ENCODE data around the gene TRPV2. TPM values are rescaled to one million over a fixed set of nuclear protein-coding genes. Genes with fewer than 3 reads are reported as not detected.
"Not testable (repeated sequence)": the region's sequence is repeated elsewhere in the genome, so short reads cannot be mapped to it uniquely, and the experiment has no call there.

Gene TRPV2
- polyA plus RNA-seq, 1 donor: 5.9 TPM

- H3K9me3 ChIP-seq (ENCODE audit: control insufficient read depth, low read depth, low read length): no peaks in the 10 kb centered on the region
These were observed 22.8 kb downstream of the TRPV2 start for GRCh38 chr17:16438173-16438556.

GRCh38 chr17:16438557-16439302 lies 23.4 kb downstream of the TRPV2 start:
- Histone ChIP-seq H3K27me3 (ENCODE audit: control insufficient read depth, insufficient read depth, low read length) (no peaks in the 10 kb centered on the region), H3K36me3 (ENCODE audit: control insufficient read depth, insufficient read depth, low read length) (peaks cover 36% of the 10 kb centered on the region), H3K27ac (ENCODE audit: low read length) (peak overlapping the region; percentile 93), H3K4me3 (ENCODE audit: low read length) (peak overlapping the region; percentile 97), H3K4me1 (ENCODE audit: control insufficient read depth, insufficient read depth, low read length) (peaks cover 7% of the 10 kb centered on the region), H3K9me3 (ENCODE audit: control insufficient read depth, low read depth, low read length) (no peaks in the 10 kb centered on the region)
- no CpG with 5 or more reads among the region's 46 CpGs for WGBS (ENCODE audit: insufficient coverage, low lambda C conversion rate)
- peak; percentile 99 to 100 for DNase-seq

More at GRCh38 chr17:16438173-16438556, 22.8 kb downstream of the TRPV2 start:
- peak overlapping the region; percentile 97 for H3K4me3 ChIP-seq (ENCODE audit: low read length)
- 40% methylated on average over 2 of the region's 8 CpGs for WGBS (ENCODE audit: insufficient coverage, low lambda C conversion rate)
- H3K27ac ChIP-seq (ENCODE audit: low read length): peak overlapping the region; percentile 87
- H3K36me3 ChIP-seq (ENCODE audit: control insufficient read depth, insufficient read depth, low read length): peaks cover 30% of the 10 kb centered on the region
- no peaks in the 10 kb centered on the region for H3K27me3 ChIP-seq (ENCODE audit: control insufficient read depth, insufficient read depth, low read length)
- no peak for DNase-seq
- peaks cover 7% of the 10 kb centered on the region for H3K4me1 ChIP-seq (ENCODE audit: control insufficient read depth, insufficient read depth, low read length)

GRCh38 chr17:16439303-16439791 lies 24.0 kb downstream of the TRPV2 start:
- WGBS (ENCODE audit: insufficient coverage, low lambda C conversion rate): no CpG with 5 or more reads among the region's 25 CpGs
- H3K4me3 ChIP-seq (ENCODE audit: low read length): peak overlapping the region; percentile 97
- no peaks in the 10 kb centered on the region for H3K27me3 ChIP-seq (ENCODE audit: control insufficient read depth, insufficient read depth, low read length)
- DNase-seq: peak in 1 of 2 donors; percentile 49
- peaks cover 42% of the 10 kb centered on the region for H3K36me3 ChIP-seq (ENCODE audit: control insufficient read depth, insufficient read depth, low read length)
- H3K27ac ChIP-seq (ENCODE audit: low read length): peak overlapping the region; percentile 93
- H3K9me3 ChIP-seq (ENCODE audit: control insufficient read depth, low read depth, low read length): no peaks in the 10 kb centered on the region
- H3K4me1 ChIP-seq (ENCODE audit: control insufficient read depth, insufficient read depth, low read length): peaks cover 7% of the 10 kb centered on the region

DNA sequence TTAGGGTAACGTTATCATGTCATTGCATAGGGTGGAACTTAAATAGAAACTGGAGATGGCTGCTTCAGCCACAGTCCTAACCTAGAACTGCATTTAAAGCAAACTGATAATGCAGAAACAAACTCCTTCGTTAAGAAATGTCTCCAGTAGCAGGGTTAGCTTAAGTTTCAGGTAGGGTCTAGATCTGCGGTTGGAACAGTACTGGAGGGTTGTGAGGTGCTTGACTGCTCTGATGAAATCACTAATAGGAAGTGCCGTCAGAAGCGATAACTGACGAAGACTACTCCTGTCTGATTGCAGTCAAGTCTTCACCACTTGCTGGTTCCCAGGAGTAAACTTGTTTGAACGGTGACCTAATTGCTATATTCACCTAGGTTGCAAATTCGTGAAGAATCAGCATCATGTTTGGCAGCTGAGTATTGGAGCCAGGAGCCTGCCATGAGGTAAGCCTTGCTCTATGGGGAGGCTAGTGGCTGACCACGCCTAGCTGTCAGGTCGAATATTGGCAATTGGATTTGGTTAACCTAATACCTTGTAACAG lies 24.5 kb downstream of the TRPV2 start:
- peak in 1 of 2 donors; percentile 61 for DNase-seq
- Histone ChIP-seq H3K27me3 (ENCODE audit: control insufficient read depth, insufficient read depth, low read length) (no peaks in the 10 kb centered on the region), H3K27ac (ENCODE audit: low read length) (peak overlapping the region; percentile 93), H3K4me3 (ENCODE audit: low read length) (peak overlapping the region; percentile 97), H3K36me3 (ENCODE audit: control insufficient read depth, insufficient read depth, low read length) (peaks cover 45% of the 10 kb centered on the region), H3K9me3 (ENCODE audit: control insufficient read depth, low read depth, low read length) (no peaks in the 10 kb centered on the region), H3K4me1 (ENCODE audit: control insufficient read depth, insufficient read depth, low read length) (peaks cover 7% of the 10 kb centered on the region)
- no CpG with 5 or more reads among the region's 10 CpGs for WGBS (ENCODE audit: insufficient coverage, low lambda C conversion rate)

- WGBS (ENCODE audit: insufficient coverage, low lambda C conversion rate): no CpG with 5 or more reads among the region's 5 CpGs
- not testable (repeated sequence) for H3K27me3 ChIP-seq (ENCODE audit: control insufficient read depth, insufficient read depth, low read length); H3K4me1 ChIP-seq (ENCODE audit: control insufficient read depth, insufficient read depth, low read length); H3K9me3 ChIP-seq (ENCODE audit: control insufficient read depth, low read depth, low read length); DNase-seq
- Histone ChIP-seq H3K27ac (ENCODE audit: low read length) (peak overlapping the region; percentile 93), H3K4me3 (ENCODE audit: low read length) (peak overlapping the region; percentile 97), H3K36me3 (ENCODE audit: control insufficient read depth, insufficient read depth, low read length) (peaks cover 45% of the 10 kb centered on the region)
These were observed 25.0 kb downstream of the TRPV2 start for GRCh38 chr17:16440354-16440753.

DNA sequence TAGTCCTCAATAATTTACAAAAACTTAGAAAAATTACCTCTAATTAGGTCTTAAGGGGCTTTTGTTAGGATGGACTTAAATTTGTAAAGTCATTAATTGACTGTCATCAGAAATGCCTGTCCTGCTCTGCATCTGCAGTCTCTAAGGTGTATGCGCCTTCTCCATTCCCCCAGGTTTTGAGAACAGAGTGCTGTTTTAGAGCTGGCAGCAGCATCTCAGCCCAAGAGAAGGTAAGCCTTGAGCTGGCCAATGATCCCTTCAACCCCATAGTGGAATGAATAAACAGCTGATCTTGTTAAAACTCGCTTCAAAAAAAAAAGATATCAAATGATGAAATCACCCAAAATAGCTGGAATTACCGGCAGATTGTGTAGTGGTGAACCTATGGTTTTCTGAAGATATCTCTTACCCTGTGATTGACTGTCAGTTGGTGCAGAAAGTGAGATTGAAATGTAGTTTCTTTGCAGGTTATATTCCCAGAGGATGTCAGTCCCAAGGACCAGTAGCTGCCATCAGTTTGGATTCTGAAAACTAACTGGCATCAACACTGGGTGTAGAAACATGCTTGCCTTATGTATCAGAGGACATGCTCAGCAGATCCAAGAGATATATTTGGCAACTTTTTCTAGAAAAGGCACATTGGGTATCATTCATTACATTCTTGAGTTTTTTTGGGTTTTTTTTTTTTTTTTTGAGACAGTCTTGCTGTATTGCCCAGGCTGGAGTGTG lies 25.7 kb downstream of the TRPV2 start:
- no CpG with 5 or more reads among the region's 3 CpGs for WGBS (ENCODE audit: insufficient coverage, low lambda C conversion rate)
- Histone ChIP-seq H3K4me3 (ENCODE audit: low read length) (peak overlapping the region; percentile 97), H3K27me3 (ENCODE audit: control insufficient read depth, insufficient read depth, low read length) (no peaks in the 10 kb centered on the region), H3K27ac (ENCODE audit: low read length) (peak overlapping the region; percentile 93), H3K9me3 (ENCODE audit: control insufficient read depth, low read depth, low read length) (no peaks in the 10 kb centered on the region), H3K4me1 (ENCODE audit: control insufficient read depth, insufficient read depth, low read length) (peaks cover 11% of the 10 kb centered on the region), H3K36me3 (ENCODE audit: control insufficient read depth, insufficient read depth, low read length) (peaks cover 50% of the 10 kb centered on the region)
- DNase-seq: no peak

DNA sequence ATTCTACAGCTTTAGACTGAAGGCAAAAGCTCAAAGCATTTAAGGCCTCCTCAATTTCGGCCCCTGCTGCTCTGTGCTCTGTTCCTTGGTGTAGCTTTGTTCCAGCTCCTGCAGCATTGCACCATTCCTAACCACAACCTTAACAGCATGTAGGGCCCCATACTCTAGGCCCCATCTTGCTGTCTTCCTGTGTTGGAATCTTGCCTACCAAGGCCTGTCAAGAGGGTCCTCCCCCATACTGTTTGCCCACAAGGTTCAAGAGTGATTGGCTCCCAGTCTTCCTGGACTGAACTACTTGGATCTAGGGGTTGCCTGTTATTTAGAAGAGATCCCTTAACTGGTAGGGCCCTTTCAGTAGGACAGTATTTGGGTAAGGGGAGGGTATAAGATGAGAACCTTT lies 26.8 kb downstream of the TRPV2 start:
- no peaks in the 10 kb centered on the region for H3K9me3 ChIP-seq (ENCODE audit: control insufficient read depth, low read depth, low read length)
- no CpG with 5 or more reads among the region's 1 CpG for WGBS (ENCODE audit: insufficient coverage, low lambda C conversion rate)
- H3K27ac ChIP-seq (ENCODE audit: low read length): peak overlapping the region; percentile 10
- peak in 1 of 2 donors; percentile 38 for DNase-seq
- H3K4me3 ChIP-seq (ENCODE audit: low read length): no peak overlapping the region
- H3K27me3 ChIP-seq (ENCODE audit: control insufficient read depth, insufficient read depth, low read length): no peaks in the 10 kb centered on the region
- peaks cover 11% of the 10 kb centered on the region for H3K4me1 ChIP-seq (ENCODE audit: control insufficient read depth, insufficient read depth, low read length)
- peaks cover 61% of the 10 kb centered on the region for H3K36me3 ChIP-seq (ENCODE audit: control insufficient read depth, insufficient read depth, low read length)

- peaks cover 68% of the 10 kb centered on the region for H3K36me3 ChIP-seq (ENCODE audit: control insufficient read depth, insufficient read depth, low read length)
- peak in 1 of 2 donors; percentile 36 for DNase-seq
- WGBS (ENCODE audit: insufficient coverage, low lambda C conversion rate): no CpG with 5 or more reads among the region's 7 CpGs
- peak overlapping the region; percentile 10 for H3K27ac ChIP-seq (ENCODE audit: low read length)
- no peak overlapping the region for H3K4me3 ChIP-seq (ENCODE audit: low read length)
- peaks cover 11% of the 10 kb centered on the region for H3K4me1 ChIP-seq (ENCODE audit: control insufficient read depth, insufficient read depth, low read length)
- H3K27me3 ChIP-seq (ENCODE audit: control insufficient read depth, insufficient read depth, low read length): no peaks in the 10 kb centered on the region
- H3K9me3 ChIP-seq (ENCODE audit: control insufficient read depth, low read depth, low read length): no peaks in the 10 kb centered on the region
These were observed 27.5 kb downstream of the TRPV2 start for GRCh38 chr17:16442594-16443510.

DNA sequence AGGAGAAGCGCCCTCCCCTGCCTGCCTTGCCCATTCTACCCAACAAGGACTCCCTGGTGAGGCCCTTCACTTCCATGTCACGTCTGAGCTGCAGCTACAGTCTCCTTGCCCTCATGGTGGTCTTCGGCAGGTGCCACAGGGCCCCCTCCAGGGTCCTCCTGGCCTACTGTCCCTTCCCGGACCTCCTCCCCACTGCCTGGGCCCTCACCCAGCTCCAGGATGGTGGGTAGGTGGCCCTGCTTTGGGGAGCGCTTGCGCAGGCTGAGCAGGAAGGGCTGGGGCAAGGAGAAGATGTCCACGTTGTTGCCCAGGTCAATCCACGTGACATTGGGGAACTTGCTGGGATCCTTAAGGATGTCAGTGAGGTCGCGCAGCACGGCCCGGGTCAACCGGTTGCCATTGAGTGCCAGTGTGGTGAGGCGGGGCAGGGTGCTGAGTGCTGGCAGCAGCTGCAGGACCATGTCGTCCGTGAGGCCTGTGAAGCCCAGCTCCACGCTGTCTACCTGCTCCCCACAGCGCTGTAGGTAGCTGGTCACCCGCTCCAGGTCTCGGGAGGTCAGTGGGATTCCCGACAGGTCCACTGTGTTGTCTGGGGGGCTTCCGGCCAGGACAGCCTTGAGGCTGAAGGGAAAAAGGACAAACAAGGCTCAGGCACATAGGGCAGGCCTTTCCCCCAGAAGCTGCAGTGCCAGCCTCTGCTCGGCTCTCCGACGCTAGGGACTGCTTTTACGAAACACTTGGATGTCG lies 28.3 kb downstream of the TRPV2 start:
- WGBS (ENCODE audit: insufficient coverage, low lambda C conversion rate): no CpG with 5 or more reads among the region's 27 CpGs
- Histone ChIP-seq H3K36me3 (ENCODE audit: control insufficient read depth, insufficient read depth, low read length) (peaks cover 76% of the 10 kb centered on the region), H3K27ac (ENCODE audit: low read length) (no peak overlapping the region), H3K27me3 (ENCODE audit: control insufficient read depth, insufficient read depth, low read length) (no peaks in the 10 kb centered on the region), H3K4me1 (ENCODE audit: control insufficient read depth, insufficient read depth, low read length) (peaks cover 7% of the 10 kb centered on the region), H3K9me3 (ENCODE audit: control insufficient read depth, low read depth, low read length) (no peaks in the 10 kb centered on the region), H3K4me3 (ENCODE audit: low read length) (no peak overlapping the region)
- no peak for DNase-seq
